MM.1S (cell line): ENCODE data around the gene VAMP3.

ENCODE experiments used
- DNase-seq: peaks from one replicate; pipeline ENCODE4 v3.0.0-alpha.2; 2015
- H2AFZ ChIP-seq: fragments of 300-600 bp; sonication (generic); 2 replicates; pipeline ENCODE4 v1.6.0; 2016; ENCODE audit warnings: antibody characterized with exemption, low read length
- H3F3A ChIP-seq: fragments of 300-600 bp; sonication (generic); 2 replicates; pipeline ENCODE4 v1.6.1; 2016; ENCODE audit warnings: mild to moderate bottlenecking, antibody characterized with exemption, low read length, moderate library complexity, mixed read lengths; ENCODE audit not compliant: insufficient read depth
- H3K27ac ChIP-seq: fragments of 300-600 bp; sonication (generic); 2 replicates; pipeline ENCODE4 v1.5.1; 2016; ENCODE audit warnings: mild to moderate bottlenecking, low read length
- H3K27me3 ChIP-seq: fragments of 300-600 bp; sonication (generic); replicated peaks from 2 replicates; pipeline ENCODE4 v1.6.0; 2016; ENCODE audit warnings: low read length; ENCODE audit not compliant: insufficient read depth
- H3K36me3 ChIP-seq: fragments of 300-600 bp; sonication (generic); replicated peaks from 2 replicates; pipeline ENCODE4 v1.6.1; 2016; ENCODE audit warnings: mild to moderate bottlenecking, low read length, mixed read lengths; ENCODE audit not compliant: insufficient read depth
- H3K4me1 ChIP-seq: fragments of 300-600 bp; sonication (generic); 2 replicates; pipeline ENCODE4 v1.6.1; 2016; ENCODE audit warnings: low read length, mixed read lengths
- H3K4me2 ChIP-seq: fragments of 300-600 bp; sonication (generic); 2 replicates; pipeline ENCODE4 v1.6.0; 2016; ENCODE audit warnings: low read depth, low read length
- H3K4me3 ChIP-seq: fragments of 300-600 bp; sonication (generic); 2 replicates; pipeline ENCODE4 v1.5.1; 2016; ENCODE audit warnings: low read length, mixed read lengths
- H3K79me2 ChIP-seq: fragments of 300-600 bp; sonication (generic); 2 replicates; pipeline ENCODE4 v1.6.1; 2016; ENCODE audit warnings: mixed run types, low read length, mixed read lengths
- H3K9ac ChIP-seq: fragments of 300-600 bp; sonication (generic); 2 replicates; pipeline ENCODE4 v1.6.1; 2016; ENCODE audit warnings: low read length, mixed read lengths
- H3K9me2 ChIP-seq: fragments of 300-600 bp; sonication (generic); replicated peaks from 2 replicates; pipeline ENCODE4 v1.6.1; 2016; ENCODE audit warnings: mild to moderate bottlenecking, low read length, mixed read lengths; ENCODE audit not compliant: insufficient read depth
- H3K9me3 ChIP-seq: fragments of 300-600 bp; sonication (generic); replicated peaks from 2 replicates; pipeline ENCODE4 v1.6.1; 2016; ENCODE audit warnings: mild to moderate bottlenecking, low read length, mixed read lengths; ENCODE audit not compliant: insufficient read depth
- H4K20me1 ChIP-seq: fragments of 300-600 bp; sonication (generic); 2 replicates; pipeline ENCODE4 v1.6.1; 2016; ENCODE audit warnings: mild to moderate bottlenecking, low read length, moderate library complexity, mixed read lengths; ENCODE audit not compliant: insufficient read depth
- CTCF ChIP-seq: fragments of 300-600 bp; sonication (generic); IDR thresholded peaks from 2 replicates; pipeline ENCODE4 v1.5.1; 2016; ENCODE audit warnings: antibody characterized with exemption, low read length, mixed read lengths
- EZH2 ChIP-seq: fragments of 300-600 bp; sonication (generic); optimal IDR thresholded peaks from 2 replicates; pipeline ENCODE3; 2017; ENCODE audit warnings: low read depth, mild to moderate bottlenecking, antibody characterized with exemption, low read length, mixed read lengths
- EZH2phosphoT487 ChIP-seq: fragments of 300-600 bp; sonication (generic); IDR thresholded peaks from 2 replicates; pipeline ENCODE4 v1.6.1; 2018; ENCODE audit warnings: antibody characterized with exemption, low read length

The VAMP3 gene

GRCh38 chr1:7753641-7754040 is 17.5 kb upstream of the VAMP3 start:
- peaks cover 95% of the 10 kb centered on the region for H3K27me3 ChIP-seq
- no peaks in the 10 kb centered on the region for H3K9me2 ChIP-seq
- DNase-seq, result no peak
- H4K20me1 ChIP-seq, result no peaks in the 10 kb centered on the region
- H3K36me3 ChIP-seq, result no peaks in the 10 kb centered on the region
- H3K79me2 ChIP-seq, result no peaks in the 10 kb centered on the region
- TF ChIP-seq EZH2 (no peak), EZH2phosphoT487 (no peak), CTCF (no peak)
- H3F3A ChIP-seq, result no peaks in the 10 kb centered on the region
- no peak overlapping the region for H2AFZ ChIP-seq
- H3K27ac ChIP-seq, result no peak overlapping the region
- no peaks in the 10 kb centered on the region for H3K9me3 ChIP-seq
- H3K4me3 ChIP-seq, result no peak overlapping the region
- no peaks in the 10 kb centered on the region for H3K4me1 ChIP-seq
- no peak overlapping the region for H3K9ac ChIP-seq
- H3K4me2 ChIP-seq, result no peak overlapping the region

GRCh38 chr1:7754234-7754633 is 16.9 kb upstream of the VAMP3 start:
- Histone ChIP-seq H3K9ac (no peak overlapping the region), H3K36me3 (no peaks in the 10 kb centered on the region), H3K4me1 (no peaks in the 10 kb centered on the region), H3K79me2 (no peaks in the 10 kb centered on the region), H2AFZ (no peak overlapping the region), H4K20me1 (no peaks in the 10 kb centered on the region), H3K27me3 (peaks cover 94% of the 10 kb centered on the region), H3K4me2 (peak overlapping the region; percentile 23; the same call in 1 of the 2 replicates), H3K9me2 (no peaks in the 10 kb centered on the region), H3K9me3 (no peaks in the 10 kb centered on the region), H3K4me3 (no peak overlapping the region), H3K27ac (no peak overlapping the region), H3F3A (no peaks in the 10 kb centered on the region)
- TF ChIP-seq EZH2, result no peak
- no peak for TF ChIP-seq CTCF
- no peak for TF ChIP-seq EZH2phosphoT487
- DNase-seq, result no peak

- H4K20me1 ChIP-seq, result no peaks in the 10 kb centered on the region
- DNase-seq, result no peak
- H3K4me3 ChIP-seq, result no peak overlapping the region
- no peak overlapping the region for H3K27ac ChIP-seq
- no peak overlapping the region for H3K9ac ChIP-seq
- H3K9me2 ChIP-seq, result no peaks in the 10 kb centered on the region
- H3K4me2 ChIP-seq, result no peak overlapping the region
- H3K4me1 ChIP-seq, result no peaks in the 10 kb centered on the region
- H3K36me3 ChIP-seq, result no peaks in the 10 kb centered on the region
- no peaks in the 10 kb centered on the region for H3F3A ChIP-seq
- H3K27me3 ChIP-seq, result peaks cover 94% of the 10 kb centered on the region
- no peak for TF ChIP-seq EZH2phosphoT487
- peak; percentile 28 for TF ChIP-seq CTCF
- no peak overlapping the region for H2AFZ ChIP-seq
- no peaks in the 10 kb centered on the region for H3K79me2 ChIP-seq
- no peaks in the 10 kb centered on the region for H3K9me3 ChIP-seq
These were observed 15.6 kb upstream of the VAMP3 start for GRCh38 chr1:7755448-7755847.
